Thyroid gland (tissue), 4 donors: Measurements from ENCODE around the gene PACSIN1. TPM values are rescaled to one million over a fixed set of nuclear protein-coding genes. Genes with fewer than 3 reads are reported as not detected.
A peak's percentile ranks its signal among the peaks of the same experiment; 100 is the strongest.

Experiments used
- DNase-seq, 2 donors: peaks; one replicate each; pipeline ENCODE4 v3.0.0-alpha.2; 2019
- H3K27ac ChIP-seq, 3 donors: fragments of 200-600 bp; sonication (generic); 1 replicate in 2 of 3; 2 replicates in 1 of 3; pipeline ENCODE4 v1.5.1; 2016 to 2019; ENCODE audit warnings: mild to moderate bottlenecking in 1 of 3, moderate library complexity in 1 of 3
- H3K27me3 ChIP-seq: fragments of 200-600 bp; sonication (generic); one replicate; pipeline ENCODE4 v1.5.1; 2019
- H3K36me3 ChIP-seq, 2 donors: fragments of 200-600 bp; sonication (generic); one replicate each; pipeline ENCODE4 v1.5.1; 2016 to 2019
- H3K4me1 ChIP-seq, 2 donors: fragments of 200-600 bp; sonication (generic); one replicate each; pipeline ENCODE4 v1.5.1; 2017 to 2019
- H3K4me3 ChIP-seq, 3 donors: fragments of 200-600 bp; sonication (generic); replicated peaks in 1 of 3; 1 replicate in 2 of 3; 2 replicates in 1 of 3; pipeline ENCODE4 v1.5.1; 2016; ENCODE audit warnings: mild to moderate bottlenecking in 1 of 3
- H3K9me3 ChIP-seq: fragments of 200-600 bp; sonication (generic); one replicate; pipeline ENCODE4 v1.5.1; 2017
- CTCF ChIP-seq, 6 experiments: fragments of 200-600 bp in 3 of 6; fragments of 450-650 bp in 3 of 6; sonication (generic) in 3 of 6; IDR thresholded peaks; one replicate each; pipeline ENCODE4 v1.5.1; 2016 to 2019; ENCODE audit warnings: antibody characterized with exemption in 6 of 6, mild to moderate bottlenecking in 2 of 6, inconsistent platforms in 1 of 6, moderate library complexity in 1 of 6
- POLR2A ChIP-seq, 2 donors: fragments of 450-650 bp; IDR thresholded peaks; one replicate each; pipeline ENCODE4 v1.6.1; 2017; ENCODE audit warnings: antibody characterized with exemption in 2 of 2, mild to moderate bottlenecking in 2 of 2, moderate library complexity in 1 of 2
- WGBS, 2 donors: methylation state at CpG; one replicate each; pipeline ENCODE4 v1.1.5; 2017; 5-methylcytosine and 5-hydroxymethylcytosine counted together
- intact Hi-C: fragments of 100-400 bp; cut with DNase I; formaldehyde crosslinking; loops from one replicate; pipeline ENCODE4 v1.15.1; 2023
- total RNA-seq, 4 donors: library from RNA; depleted of rRNA; stranded (reverse); fragments of >200 nt; gene quantifications; one replicate each; pipeline ENCODE4 v1.2.3, GENCODE V29; 2016

Gene PACSIN1
- total RNA-seq, 4 donors from 2014 or later = 0.11 TPM; not detected in 3

- intact Hi-C loops = no loop called here
- no peak for TF ChIP-seq POLR2A (IDR thresholded peaks at IDR 0.05)
- TF ChIP-seq CTCF (IDR thresholded peaks at IDR 0.05) = no peak
- H3K4me1 ChIP-seq = peaks cover 7 to 21% of the 10 kb centered on the region in 2 donors
- no peak overlapping the region for H3K4me3 ChIP-seq
- no peak overlapping the region for H3K27ac ChIP-seq
- no peak for DNase-seq
- no peaks in the 10 kb centered on the region for H3K36me3 ChIP-seq
- 81 to 83% methylated on average over 3 to 5 of the region's 6 CpGs for WGBS, 2 donors
- H3K9me3 ChIP-seq = no peaks in the 10 kb centered on the region
- no peaks in the 10 kb centered on the region for H3K27me3 ChIP-seq
Measured at GRCh38 chr6:34534146-34534545, 68.3 kb downstream of the PACSIN1 start.

DNA sequence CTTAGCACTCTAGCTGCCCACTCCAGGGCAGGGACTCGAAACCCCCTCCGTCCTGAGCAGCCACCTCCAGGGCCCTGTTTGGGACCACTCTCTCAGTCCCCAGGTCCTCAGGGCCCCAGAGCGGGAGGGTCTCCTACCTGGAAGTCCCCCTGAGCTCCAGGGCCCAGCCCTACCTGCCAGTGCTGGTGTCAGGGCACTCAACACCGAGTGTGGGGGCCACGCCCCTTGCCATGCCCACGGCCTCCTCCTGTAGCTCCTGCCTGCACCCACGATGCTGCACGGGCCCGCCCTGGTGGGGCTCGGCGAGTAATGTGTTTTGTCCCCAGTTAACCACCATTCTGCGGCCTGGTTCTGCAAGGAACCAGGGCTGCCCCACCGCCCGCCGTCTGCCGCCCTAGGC is 68.8 kb downstream of the PACSIN1 start:
- no peak for DNase-seq
- 90 to 91% methylated on average over 10 of the region's 16 CpGs for WGBS, 2 donors
- Histone ChIP-seq H3K27me3 (no peaks in the 10 kb centered on the region), H3K36me3 (no peaks in the 10 kb centered on the region), H3K4me1 (peaks cover 2 to 16% of the 10 kb centered on the region in 2 donors), H3K4me3 (no peak overlapping the region), H3K9me3 (no peaks in the 10 kb centered on the region), H3K27ac (no peak overlapping the region)
- intact Hi-C loops = no loop called here
- TF ChIP-seq CTCF (IDR thresholded peaks at IDR 0.05) (no peak), POLR2A (IDR thresholded peaks at IDR 0.05) (no peak)

GRCh38 chr6:34535199-34535598 is 69.3 kb downstream of the PACSIN1 start:
- no peak for DNase-seq
- WGBS, 2 donors = 89 to 94% methylated on average over 3 to 5 of the region's 6 CpGs
- no peak overlapping the region for H3K27ac ChIP-seq
- H3K27me3 ChIP-seq = no peaks in the 10 kb centered on the region
- H3K9me3 ChIP-seq = no peaks in the 10 kb centered on the region
- no peaks in the 10 kb centered on the region for H3K36me3 ChIP-seq
- intact Hi-C loops = no loop called here
- H3K4me1 ChIP-seq = peaks cover 0 to 10% of the 10 kb centered on the region in 2 donors
- TF ChIP-seq CTCF (IDR thresholded peaks at IDR 0.05) = no peak
- TF ChIP-seq POLR2A (IDR thresholded peaks at IDR 0.05) = no peak
- H3K4me3 ChIP-seq = no peak overlapping the region

- WGBS, 2 donors = 86 to 89% methylated on average over 7 to 11 of the region's 11 CpGs
- peaks cover 0 to 7% of the 10 kb centered on the region in 2 donors for H3K4me1 ChIP-seq
- H3K27ac ChIP-seq = no peak overlapping the region
- H3K4me3 ChIP-seq = no peak overlapping the region
- H3K27me3 ChIP-seq = no peaks in the 10 kb centered on the region
- no peak for DNase-seq
- no peaks in the 10 kb centered on the region for H3K36me3 ChIP-seq
- H3K9me3 ChIP-seq = no peaks in the 10 kb centered on the region
- TF ChIP-seq POLR2A (IDR thresholded peaks at IDR 0.05) (no peak), CTCF (IDR thresholded peaks at IDR 0.05) (no peak)
- intact Hi-C loops = no loop called here
Measured at GRCh38 chr6:34535646-34536045, 69.8 kb downstream of the PACSIN1 start.

GRCh38 chr6:34536251-34536958 is 70.5 kb downstream of the PACSIN1 start:
- intact Hi-C loops = no loop called here
- Histone ChIP-seq H3K4me3 (no peak overlapping the region), H3K27me3 (no peaks in the 10 kb centered on the region), H3K36me3 (no peaks in the 10 kb centered on the region), H3K9me3 (no peaks in the 10 kb centered on the region), H3K27ac (peak overlapping the region in 1 of 3 donors; percentile 27), H3K4me1 (peaks cover 0 to 7% of the 10 kb centered on the region in 2 donors)
- peak; percentile 41 to 63 for DNase-seq
- WGBS, 2 donors = 50 to 62% methylated on average over 3 of the region's 3 CpGs
- TF ChIP-seq CTCF (IDR thresholded peaks at IDR 0.05) (no peak), POLR2A (IDR thresholded peaks at IDR 0.05) (no peak)
